ENCODE data around the gene TBL1X.
"Not testable (repeated sequence)": the region's sequence is repeated elsewhere in the genome, so short reads cannot be mapped to it uniquely, and the experiment has no call there.

Gene TBL1X

GRCh38 chrX:9459186-9459748, 5.6 kb upstream of the TBL1X start:
- DNase-seq = no peak

GRCh38 chrX:9461087-9461486, 3.8 kb upstream of the TBL1X start:
- no peak for DNase-seq

- DNase-seq = no peak
Measured at GRCh38 chrX:9462456-9462855, 2.4 kb upstream of the TBL1X start.

GRCh38 chrX:9465380-9466123, 694 bp downstream of the TBL1X start:
- no peak for DNase-seq

GRCh38 chrX:9466124-9466495, 1.3 kb downstream of the TBL1X start:
- DNase-seq = no peak

GRCh38 chrX:9466736-9467135, 1.9 kb downstream of the TBL1X start:
- DNase-seq = no peak

GRCh38 chrX:9467146-9467545, 2.3 kb downstream of the TBL1X start:
- no peak for DNase-seq

GRCh38 chrX:9467751-9468150, 2.9 kb downstream of the TBL1X start:
- DNase-seq = no peak

GRCh38 chrX:9471571-9471985, 6.7 kb downstream of the TBL1X start:
- DNase-seq = no peak

- DNase-seq = no peak
Measured at GRCh38 chrX:9473708-9474107, 8.8 kb downstream of the TBL1X start.

GRCh38 chrX:9475417-9475816, 10.6 kb downstream of the TBL1X start:
- not testable (repeated sequence) for DNase-seq

- DNase-seq = no peak
Measured at GRCh38 chrX:9475984-9476383, 11.1 kb downstream of the TBL1X start.

- no peak for DNase-seq
Measured at GRCh38 chrX:9476810-9477575, 12.1 kb downstream of the TBL1X start.

- no peak for DNase-seq
Measured at GRCh38 chrX:9482408-9482807, 17.6 kb downstream of the TBL1X start.

GRCh38 chrX:9482837-9483236, 18.0 kb downstream of the TBL1X start:
- no peak for DNase-seq

- no peak for DNase-seq
Measured at GRCh38 chrX:9483376-9483775, 18.5 kb downstream of the TBL1X start.

GRCh38 chrX:9486786-9487387, 22.0 kb downstream of the TBL1X start:
- no peak for DNase-seq

- DNase-seq = no peak
Measured at GRCh38 chrX:9488586-9488985, 23.7 kb downstream of the TBL1X start.

GRCh38 chrX:9489234-9489633, 24.4 kb downstream of the TBL1X start:
- no peak for DNase-seq

- DNase-seq = no peak
Measured at GRCh38 chrX:9492901-9493300, 28.0 kb downstream of the TBL1X start.

GRCh38 chrX:9493936-9494335, 29.1 kb downstream of the TBL1X start:
- DNase-seq = no peak

- no peak for DNase-seq
Measured at GRCh38 chrX:9494771-9495170, 29.9 kb downstream of the TBL1X start.

GRCh38 chrX:9495496-9495895, 30.6 kb downstream of the TBL1X start:
- no peak for DNase-seq

- no peak for DNase-seq
Measured at GRCh38 chrX:9498236-9498635, 33.4 kb downstream of the TBL1X start.

Measured in NCI-H187 (cell line).